Fibroblast of villous mesenchyme (primary cell): ENCODE results near the gene NOL3. TPM values are rescaled to one million over a fixed set of nuclear protein-coding genes. Genes with fewer than 3 reads are reported as not detected.
A peak's percentile ranks its signal among the peaks of the same experiment; 100 is the strongest.

Experiments used
- DNase-seq: peaks from one replicate; pipeline ENCODE4 v3.0.0-alpha.2; 2010; ENCODE audit warnings: low read depth
- H3K4me3 ChIP-seq: 2 replicates; pipeline ENCODE4 v1.5.1; 2011; ENCODE audit warnings: low read depth, mild to moderate bottlenecking, low read length
- total RNA-seq: library from RNA; depleted of rRNA; stranded (reverse); fragments of >200 nt; gene quantifications from 2 replicates; pipeline ENCODE4 v1.2.3, GENCODE V29; 2012
- TF ChIP-seq, protein P1 (sequence below): IDR thresholded peaks from 2 replicates; pipeline ENCODE4 v1.5.1; 2012; ENCODE audit warnings: low read depth, mild to moderate bottlenecking, low read length; ENCODE audit not compliant: insufficient read depth

NOL3 gene
- total RNA-seq, 1 donor, result 11.7 TPM

DNA sequence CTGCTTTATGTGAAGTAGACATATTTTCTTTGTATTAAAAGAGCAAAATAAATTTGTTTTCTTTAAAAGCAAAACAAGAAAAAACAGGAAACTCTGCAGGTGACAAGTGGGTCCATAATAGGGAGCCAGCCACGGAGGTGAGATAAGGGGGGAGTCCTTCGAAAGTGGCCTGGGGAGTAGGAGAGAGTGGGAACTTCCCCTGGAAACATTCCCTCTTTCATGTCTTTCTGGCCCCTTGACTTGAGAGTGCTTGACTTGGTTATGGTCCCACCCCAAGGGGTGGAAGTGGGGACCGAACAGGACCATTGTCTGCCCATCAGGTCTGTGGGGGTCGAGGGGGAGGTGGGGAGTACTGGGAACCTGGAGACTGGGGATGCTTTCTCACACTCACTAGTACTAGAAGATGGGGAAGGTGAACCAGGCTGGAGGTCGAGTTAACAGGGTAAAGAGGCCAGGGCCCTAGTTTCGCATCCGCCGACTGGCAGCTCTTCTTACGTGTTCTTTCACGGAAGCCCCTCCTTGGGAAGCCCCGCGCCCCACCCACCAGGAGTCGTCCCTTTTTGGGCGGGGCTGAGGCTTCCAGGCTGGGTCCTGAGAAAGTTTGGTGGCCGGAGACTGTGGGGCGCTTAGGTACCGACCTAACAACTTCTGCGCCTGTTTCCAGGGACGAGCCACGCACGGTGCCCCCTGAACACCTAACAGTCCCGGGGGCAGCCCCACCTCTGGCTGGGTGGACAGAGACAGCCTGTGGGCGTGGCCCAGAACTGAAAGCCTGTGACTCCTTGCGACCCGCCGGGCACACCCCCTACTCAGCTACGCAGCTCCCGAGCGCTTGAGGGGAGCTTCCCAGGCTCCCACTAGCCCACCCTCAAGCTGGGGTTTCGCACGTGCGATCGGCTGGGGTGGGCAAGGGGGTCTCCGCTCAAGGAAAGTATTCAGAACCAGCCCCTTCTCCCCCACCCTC lies 11.4 kb upstream of the NOL3 start:
- H3K4me3 ChIP-seq, result peak overlapping the region; percentile 97
- TF ChIP-seq, protein P1, sequence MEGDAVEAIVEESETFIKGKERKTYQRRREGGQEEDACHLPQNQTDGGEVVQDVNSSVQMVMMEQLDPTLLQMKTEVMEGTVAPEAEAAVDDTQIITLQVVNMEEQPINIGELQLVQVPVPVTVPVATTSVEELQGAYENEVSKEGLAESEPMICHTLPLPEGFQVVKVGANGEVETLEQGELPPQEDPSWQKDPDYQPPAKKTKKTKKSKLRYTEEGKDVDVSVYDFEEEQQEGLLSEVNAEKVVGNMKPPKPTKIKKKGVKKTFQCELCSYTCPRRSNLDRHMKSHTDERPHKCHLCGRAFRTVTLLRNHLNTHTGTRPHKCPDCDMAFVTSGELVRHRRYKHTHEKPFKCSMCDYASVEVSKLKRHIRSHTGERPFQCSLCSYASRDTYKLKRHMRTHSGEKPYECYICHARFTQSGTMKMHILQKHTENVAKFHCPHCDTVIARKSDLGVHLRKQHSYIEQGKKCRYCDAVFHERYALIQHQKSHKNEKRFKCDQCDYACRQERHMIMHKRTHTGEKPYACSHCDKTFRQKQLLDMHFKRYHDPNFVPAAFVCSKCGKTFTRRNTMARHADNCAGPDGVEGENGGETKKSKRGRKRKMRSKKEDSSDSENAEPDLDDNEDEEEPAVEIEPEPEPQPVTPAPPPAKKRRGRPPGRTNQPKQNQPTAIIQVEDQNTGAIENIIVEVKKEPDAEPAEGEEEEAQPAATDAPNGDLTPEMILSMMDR, result no peak
- DNase-seq, result peak; percentile 47

DNA sequence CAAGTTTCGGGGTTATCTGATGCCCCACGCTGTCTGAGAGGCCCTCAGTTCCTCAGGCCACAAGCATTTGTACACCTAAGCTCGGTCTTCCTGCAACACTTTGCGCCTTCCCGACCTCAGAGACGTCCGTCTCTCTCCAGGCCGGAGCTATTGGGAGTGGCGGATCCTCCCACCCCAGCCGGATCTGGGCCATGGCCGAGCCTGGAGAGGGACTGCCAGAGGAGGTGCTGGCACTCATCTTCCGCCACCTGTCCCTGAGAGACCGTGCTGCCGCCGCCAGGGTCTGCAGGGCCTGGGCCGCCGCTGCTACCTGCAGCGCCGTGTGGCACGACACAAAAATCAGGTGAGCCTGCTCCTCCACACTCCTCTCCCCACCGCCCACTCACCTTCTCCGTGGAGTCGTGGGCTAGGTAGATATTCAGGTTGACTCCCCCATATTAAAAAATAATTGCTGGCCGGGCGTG lies 8.7 kb upstream of the NOL3 start:
- no peak for DNase-seq
- peak overlapping the region; percentile 97 for H3K4me3 ChIP-seq
- TF ChIP-seq, protein P1, result no peak

DNA sequence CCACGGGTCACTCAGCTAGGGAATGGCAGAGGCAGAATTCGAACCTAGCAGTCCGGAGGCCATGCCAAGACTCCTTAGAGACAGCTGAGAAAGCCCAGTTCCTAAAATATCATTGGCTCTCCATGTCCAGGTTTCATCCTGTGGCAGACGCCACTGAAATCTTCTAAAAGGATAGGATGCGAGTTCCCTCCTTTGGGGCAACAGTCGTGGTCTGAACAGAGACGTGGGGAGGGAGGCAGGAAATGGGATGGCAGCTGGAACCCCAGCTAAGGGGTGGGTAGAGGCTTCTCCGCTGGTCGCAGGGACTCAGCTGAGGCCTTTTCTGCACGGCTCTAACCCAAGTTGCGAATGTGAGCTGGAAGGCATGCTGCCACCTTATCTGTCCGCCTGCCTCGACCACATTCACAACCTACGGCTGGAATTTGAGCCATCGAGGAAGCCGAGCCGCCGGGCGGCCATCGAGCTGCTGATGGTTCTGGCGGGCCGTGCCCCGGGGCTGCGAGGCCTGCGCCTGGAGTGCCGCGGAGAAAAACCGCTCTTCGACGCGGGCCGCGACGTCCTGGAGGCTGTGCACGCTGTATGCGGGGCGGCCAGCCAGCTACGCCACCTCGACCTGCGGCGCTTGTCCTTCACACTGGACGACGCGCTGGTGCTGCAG lies 7.7 kb upstream of the NOL3 start:
- no peak overlapping the region for H3K4me3 ChIP-seq
- DNase-seq, result no peak
- TF ChIP-seq, protein P1, result no peak

DNA sequence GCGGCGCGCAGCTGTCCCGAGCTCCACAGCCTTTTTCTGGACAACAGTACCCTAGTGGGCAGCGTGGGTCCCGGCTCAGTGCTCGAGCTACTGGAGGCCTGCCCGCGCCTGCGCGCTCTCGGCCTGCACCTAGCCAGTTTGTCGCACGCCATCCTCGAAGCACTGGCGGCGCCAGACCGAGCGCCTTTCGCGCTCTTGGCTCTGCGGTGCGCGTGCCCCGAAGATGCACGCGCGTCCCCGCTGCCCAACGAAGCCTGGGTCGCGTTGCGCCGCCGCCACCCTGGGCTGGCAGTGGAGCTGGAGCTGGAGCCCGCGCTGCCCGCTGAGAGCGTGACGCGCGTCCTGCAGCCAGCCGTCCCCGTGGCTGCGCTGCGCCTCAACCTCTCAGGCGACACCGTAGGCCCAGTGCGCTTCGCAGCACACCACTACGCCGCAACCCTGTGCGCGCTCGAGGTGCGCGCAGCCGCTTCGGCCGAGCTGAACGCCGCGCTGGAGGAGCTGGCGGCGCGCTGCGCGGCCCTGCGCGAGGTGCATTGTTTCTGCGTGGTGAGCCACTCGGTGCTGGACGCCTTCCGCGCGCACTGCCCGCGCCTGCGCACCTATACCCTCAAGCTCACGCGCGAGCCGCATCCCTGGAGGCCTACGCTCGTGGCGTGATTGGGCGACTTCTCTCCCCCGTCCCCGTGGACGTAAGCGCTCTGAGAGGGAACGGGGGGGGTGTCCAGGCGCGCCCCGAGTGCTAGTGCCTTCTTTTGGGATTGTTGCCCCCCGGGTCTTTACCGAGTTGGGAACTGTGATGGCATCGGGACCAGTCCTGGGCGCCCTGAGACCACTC lies 7.0 kb upstream of the NOL3 start:
- peak overlapping the region; percentile 47 for H3K4me3 ChIP-seq
- DNase-seq, result peak; percentile 64
- TF ChIP-seq, protein P1, result no peak

DNA sequence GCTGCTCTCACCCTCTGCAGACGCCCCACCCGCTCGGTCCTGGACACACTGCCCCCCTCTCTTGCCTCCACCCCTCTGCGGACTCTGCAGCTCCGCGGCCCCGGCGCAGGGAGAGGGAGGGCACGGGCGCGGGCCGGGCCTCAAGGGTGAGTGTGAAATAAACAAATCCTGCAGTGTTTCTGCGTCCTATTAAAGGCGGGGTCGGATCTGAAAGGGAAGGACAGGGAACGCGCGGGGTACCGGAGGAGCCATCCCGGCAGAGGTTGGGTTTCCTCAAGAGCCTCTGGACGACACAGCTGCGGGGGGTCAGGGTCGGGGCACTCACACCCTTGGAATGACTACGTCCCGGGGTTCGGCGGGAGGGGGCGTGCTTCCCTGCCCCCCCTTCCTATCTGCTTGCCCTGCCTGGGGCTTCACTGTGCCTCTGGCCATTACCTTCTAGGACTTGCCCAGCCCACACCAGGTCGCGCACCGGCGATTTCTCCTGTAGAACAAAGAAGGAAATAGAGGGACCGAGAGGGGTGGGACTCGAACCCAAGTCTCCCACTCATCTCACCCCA lies 6.3 kb upstream of the NOL3 start:
- TF ChIP-seq, protein P1, result no peak
- H3K4me3 ChIP-seq, result peak overlapping the region; percentile 47
- peak; percentile 64 for DNase-seq

DNA sequence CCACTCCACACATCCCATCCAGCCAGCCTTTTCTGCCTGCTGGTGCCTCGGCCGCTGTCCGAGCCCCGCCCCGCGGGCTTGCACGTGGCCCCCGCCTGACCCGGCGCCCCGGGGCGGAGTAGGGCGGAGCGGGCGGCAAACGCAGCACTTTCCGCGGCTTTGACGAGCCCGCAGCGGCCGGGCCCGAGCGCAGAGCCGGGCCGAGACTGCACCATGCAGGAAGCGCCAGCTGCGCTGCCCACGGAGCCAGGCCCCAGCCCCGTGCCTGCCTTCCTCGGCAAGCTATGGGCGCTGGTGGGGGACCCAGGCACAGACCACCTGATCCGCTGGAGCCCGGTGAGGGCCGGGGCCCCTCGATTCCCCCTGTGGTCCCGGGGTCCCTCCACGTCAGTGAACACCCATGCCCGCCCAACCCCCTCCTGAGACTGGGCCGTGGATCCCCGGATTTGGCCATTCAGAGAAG lies 5.7 kb upstream of the NOL3 start, which contains the start of gene HSF4:
Gene HSF4, plus strand, starts transcription at position 147 of the 463 bp plus-strand sequence. Its CDS starts 67 bp downstream, at position 214.
- TF ChIP-seq, protein P1, result no peak
- peak within 1 kb of the TSS; percentile 47 for H3K4me3 ChIP-seq
- peak; percentile 58 for DNase-seq
